HPDE6-E6E7 (cell line): ENCODE measurements around the gene ADAMTS10.
"Not testable (repeated sequence)": the region's sequence is repeated elsewhere in the genome, so short reads cannot be mapped to it uniquely, and the experiment has no call there.

Source experiments
- DNase-seq: peaks from one replicate; pipeline ENCODE4 v3.0.0; 2011; ENCODE audit warnings: missing footprints; ENCODE audit errors: extremely low spot score

Gene ADAMTS10

DNA sequence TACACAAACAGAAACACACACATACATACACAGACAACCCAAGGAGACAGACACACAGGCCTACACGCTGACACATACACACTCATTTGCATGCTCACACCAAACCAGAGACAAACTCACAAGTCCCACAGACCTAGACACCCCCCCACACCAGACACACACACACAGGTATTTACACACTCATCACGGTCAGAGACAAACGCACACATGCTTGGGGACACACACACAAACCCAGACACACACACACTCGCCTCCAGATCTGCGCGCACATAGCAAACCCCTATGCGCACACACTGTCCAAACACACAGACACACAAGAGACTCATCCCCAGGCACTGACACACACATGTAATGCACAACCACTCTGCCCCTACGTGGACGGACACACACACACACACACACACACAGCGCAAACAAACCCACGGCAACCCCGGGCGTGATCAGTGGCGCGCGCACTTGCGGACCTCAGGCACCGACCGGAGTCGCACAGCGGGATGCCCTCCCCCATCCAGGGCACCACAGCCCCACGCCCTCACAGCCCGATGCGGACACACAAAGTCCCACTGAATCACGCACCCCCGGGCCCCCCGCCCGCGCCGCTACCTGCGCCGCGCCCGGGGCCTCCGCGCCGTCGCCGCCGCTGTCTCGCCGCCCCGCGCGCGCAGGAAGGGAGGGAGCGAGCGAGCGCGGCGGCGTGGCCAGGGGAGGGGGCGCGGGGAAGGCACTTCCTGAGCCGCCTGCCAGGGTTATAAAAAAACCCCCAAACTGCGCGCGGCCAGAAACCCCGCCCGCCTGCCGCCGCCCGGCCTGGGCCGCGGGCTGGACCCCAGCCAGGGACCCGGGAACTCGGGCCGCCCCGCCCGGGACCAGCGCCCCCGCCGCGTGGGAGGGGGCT, at the start of gene ADAMTS10:
ADAMTS10 (minus strand) TSS at position 675 of the 895 bp plus-strand sequence. CDS start 5,005 bp downstream, outside the sequence.
- no peak for DNase-seq

DNA sequence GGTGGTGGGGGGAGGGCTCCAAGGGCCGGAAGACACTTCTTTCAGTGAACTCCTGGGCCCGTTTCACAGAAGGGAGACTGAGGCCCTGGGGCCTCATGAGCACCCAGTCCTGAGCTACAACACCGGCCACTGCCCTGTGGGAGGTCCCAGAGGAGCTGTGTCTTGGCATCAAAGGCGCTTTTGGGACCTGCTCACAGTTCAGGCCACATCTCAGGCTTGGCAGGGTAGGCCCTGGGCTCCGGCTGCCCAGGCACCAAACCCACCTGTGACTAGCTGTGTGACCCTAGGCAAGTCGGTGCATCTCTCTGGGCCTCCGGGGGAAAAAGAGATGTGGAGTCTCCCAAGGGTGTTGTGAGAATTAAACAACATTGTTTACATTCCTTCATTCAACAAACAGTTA, 49.4 kb upstream of the ADAMTS10 start:
- no peak for DNase-seq

DNA sequence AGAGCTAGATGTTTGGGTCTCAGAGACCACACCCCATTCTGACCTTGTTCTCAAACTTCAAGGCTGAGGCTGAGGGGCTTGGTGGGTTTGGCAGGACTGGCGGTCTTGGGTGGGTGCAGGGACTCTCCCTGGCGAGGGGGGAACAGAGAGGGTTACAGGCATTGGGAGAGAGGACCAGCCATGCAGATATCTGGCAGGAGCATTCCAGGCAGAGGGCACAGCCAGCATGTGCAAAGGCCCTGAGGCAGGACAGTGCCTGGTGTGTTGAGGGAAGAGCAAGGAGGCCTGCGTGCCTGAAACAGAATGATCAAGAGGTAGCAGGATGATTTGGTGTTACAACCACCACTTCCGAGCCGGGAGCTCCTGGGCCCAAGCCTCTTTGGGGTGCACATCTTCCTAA, 47.4 kb upstream of the ADAMTS10 start:
- DNase-seq: no peak

- no peak for DNase-seq
Measured at GRCh38 chr19:8655340-8655709, 44.8 kb upstream of the ADAMTS10 start.

DNA sequence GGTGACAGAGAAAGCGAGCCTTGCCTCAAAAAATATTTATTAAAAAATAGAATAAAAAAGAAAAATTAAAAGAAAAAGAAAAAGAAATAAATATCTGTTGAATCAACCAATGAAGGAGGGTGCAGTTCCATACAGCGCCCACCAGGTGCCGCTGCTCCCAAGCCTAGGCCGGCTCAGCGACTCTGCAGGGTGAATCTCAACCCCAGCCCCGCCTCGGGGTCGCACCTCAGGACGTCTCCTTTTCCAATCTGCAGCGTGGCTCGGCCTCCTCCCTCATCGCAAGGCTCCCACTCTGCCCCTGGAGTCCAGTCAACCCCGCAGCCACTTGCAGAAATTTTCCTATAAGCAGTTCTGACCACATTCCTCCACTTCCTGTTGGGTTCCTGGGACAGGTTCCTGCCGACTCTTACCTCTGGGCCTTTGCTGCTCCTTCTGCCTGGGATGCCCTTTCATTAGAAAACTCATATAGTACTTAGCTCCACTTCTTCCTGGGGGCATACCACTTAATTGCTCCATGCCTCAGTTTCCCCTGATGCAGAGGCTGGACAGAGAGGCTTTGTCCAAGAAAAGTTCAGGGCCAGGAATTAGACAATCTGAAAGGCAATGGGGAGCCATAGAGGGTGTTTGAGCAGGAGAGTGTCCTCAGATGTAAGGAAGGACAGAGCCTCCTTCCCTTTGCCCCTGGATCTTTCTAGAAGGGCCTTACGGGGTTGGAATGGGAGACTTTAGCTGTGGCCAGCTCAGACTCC, 44.2 kb upstream of the ADAMTS10 start:
- DNase-seq: peak; percentile 20

- DNase-seq: no peak
Measured at GRCh38 chr19:8648240-8648639, 37.7 kb upstream of the ADAMTS10 start.

- no peak for DNase-seq
Measured at GRCh38 chr19:8643860-8644653, 33.5 kb upstream of the ADAMTS10 start.

DNA sequence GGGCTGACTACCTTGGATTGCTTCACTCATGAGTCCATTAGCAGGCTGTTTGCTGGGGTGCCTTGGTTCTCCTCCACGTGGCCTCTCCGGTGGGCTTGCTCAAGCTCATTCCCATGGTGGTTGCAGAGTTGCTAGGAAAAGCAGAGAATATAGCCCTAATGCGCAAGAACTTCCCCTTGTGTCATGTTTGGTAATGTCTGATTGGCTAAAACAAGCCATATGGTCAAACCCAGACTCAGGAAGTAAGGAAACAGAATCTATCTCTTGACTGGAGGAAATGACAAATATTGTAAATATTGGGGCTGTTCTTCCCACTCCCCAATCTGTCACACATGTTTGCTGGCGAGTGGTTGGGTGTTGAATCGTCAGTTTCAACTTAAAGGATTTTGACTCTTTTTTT, 32.0 kb upstream of the ADAMTS10 start:
- DNase-seq: no peak

- DNase-seq: no peak
Measured at GRCh38 chr19:8641908-8642547, 31.5 kb upstream of the ADAMTS10 start.

DNA sequence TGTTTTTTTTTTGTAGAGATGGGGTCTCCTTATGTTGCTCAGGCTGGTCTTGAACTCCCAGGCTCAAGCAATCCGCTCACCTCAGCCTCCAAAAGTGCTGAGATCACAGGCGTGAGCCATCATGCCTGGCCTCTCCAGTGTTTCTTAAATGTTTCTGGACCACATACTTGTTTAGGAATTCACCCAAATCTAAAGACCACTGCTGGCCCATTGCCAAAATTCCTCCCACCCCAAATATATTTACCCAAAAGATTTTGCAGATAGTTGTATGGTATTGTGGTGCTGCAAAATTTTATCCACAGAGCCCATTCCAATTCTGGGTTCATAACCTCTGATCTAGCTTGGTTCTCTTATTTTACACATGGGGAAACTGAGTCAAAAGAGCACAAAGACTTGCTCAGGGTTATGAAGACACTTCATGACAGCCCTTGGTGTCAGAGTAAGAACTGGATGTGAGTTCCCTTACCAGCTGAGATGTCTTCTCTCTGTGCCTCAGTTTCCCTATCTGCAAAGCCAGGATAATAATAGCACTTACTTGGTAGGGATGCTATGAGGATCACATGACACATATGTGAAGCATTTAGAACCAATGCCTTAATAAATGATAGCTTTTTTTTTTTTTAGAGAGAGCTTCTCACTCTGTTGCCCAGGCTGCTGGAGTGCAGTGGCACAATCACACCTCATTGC, 30.8 kb upstream of the ADAMTS10 start:
- no peak for DNase-seq

- DNase-seq: no peak
Measured at GRCh38 chr19:8640402-8641004, 30.0 kb upstream of the ADAMTS10 start.

GRCh38 chr19:8639821-8640401, 29.4 kb upstream of the ADAMTS10 start:
- DNase-seq: no peak

DNA sequence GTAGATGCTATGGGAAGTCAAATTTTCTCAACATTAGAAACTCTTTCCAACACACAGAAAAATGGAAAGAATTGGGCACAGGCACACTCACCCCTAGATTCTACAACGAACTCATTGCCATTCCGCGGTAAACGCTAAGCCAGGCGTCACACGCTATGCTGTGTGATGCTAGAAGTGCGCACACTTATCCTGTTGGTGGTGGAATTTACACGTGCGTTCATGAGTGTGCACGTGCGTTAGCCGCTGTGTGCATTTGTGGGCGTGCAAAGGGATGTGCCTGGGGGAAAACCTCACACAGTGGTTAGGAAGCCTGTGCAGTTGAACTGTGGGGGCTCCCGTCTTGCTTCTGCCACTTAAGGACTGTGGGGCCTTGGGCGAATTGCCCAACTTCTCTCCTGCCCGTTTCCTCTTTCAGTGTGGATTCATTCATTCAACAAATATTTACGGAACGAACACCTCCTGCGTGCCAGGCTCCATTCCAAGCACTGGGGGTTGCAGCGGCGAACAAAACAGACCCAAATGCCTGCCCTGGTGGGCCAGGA, 27.6 kb upstream of the ADAMTS10 start:
- DNase-seq: no peak

- DNase-seq: not testable (repeated sequence)
Measured at GRCh38 chr19:8637070-8637469, 26.6 kb upstream of the ADAMTS10 start.

GRCh38 chr19:8635422-8635821, 24.9 kb upstream of the ADAMTS10 start:
- no peak for DNase-seq

DNA sequence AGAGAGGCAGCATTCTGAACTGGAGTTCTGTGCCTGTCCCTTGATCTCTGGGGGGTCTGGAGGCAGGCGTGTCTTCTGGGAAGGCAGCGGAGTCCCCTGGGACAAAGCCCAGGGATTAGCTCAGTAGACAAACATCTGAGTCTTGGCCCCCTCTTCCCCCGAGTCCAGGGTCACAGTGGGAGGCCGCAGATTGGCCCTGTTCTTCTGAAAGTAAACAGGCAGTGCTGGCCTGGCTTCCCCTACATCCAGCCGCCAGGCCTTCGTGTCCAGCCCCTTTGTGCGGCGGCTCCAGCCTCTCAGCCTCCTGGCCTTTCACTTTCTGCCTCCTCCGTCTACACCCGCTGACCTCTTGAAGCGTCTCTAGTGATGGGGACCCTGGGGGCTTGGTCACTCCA, 20.9 kb upstream of the ADAMTS10 start:
- DNase-seq: no peak

DNA sequence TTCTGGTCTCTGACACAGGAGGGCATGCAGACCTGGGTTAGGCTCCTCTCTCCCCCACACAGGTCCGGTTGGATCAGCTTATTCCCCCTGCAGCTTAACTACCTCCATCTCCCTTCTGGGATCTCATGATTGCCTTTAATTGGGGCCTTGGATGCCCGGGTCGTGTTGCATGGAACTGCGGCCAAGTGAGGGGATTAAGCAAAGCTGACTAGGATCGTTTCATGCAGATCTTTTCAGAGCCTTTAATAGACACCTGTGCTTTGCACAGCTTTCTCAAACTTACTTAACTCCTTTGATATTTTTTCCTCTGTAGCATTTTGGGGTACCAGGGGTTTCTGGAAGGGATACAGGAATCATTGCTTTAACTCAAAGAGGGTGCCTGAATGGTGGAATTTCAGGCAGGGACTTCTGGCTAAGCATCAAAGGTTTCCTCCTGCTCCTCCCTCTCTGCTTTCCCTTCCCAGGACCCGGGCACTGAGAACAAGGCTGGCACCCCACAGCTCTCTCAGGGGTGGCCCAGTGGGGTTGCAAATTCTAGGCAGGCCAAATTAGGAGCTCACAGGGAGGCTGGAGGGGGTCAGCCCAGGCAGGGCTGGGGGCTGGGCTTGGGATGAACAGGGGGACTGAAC, 20.4 kb upstream of the ADAMTS10 start:
- DNase-seq: no peak

GRCh38 chr19:8629996-8630683, 19.6 kb upstream of the ADAMTS10 start, which contains the start of gene NFILZ:
Gene NFILZ (plus strand): TSS chr19:8630633. CDS start chr19:8676766, 46,133 bp downstream.
- no peak for DNase-seq

GRCh38 chr19:8629184-8629583, 18.7 kb upstream of the ADAMTS10 start:
- DNase-seq: no peak
